GM19397 (cell line): Measurements from ENCODE around the gene PXN.

Experiments used
- ATAC-seq: cut with Tn5 transposase; IDR thresholded peaks from one replicate; pipeline ENCODE4 v1.9.1; 2021; ENCODE audit warnings: mild to moderate bottlenecking, moderate library complexity; ENCODE audit not compliant: unreplicated experiment

Gene PXN

DNA sequence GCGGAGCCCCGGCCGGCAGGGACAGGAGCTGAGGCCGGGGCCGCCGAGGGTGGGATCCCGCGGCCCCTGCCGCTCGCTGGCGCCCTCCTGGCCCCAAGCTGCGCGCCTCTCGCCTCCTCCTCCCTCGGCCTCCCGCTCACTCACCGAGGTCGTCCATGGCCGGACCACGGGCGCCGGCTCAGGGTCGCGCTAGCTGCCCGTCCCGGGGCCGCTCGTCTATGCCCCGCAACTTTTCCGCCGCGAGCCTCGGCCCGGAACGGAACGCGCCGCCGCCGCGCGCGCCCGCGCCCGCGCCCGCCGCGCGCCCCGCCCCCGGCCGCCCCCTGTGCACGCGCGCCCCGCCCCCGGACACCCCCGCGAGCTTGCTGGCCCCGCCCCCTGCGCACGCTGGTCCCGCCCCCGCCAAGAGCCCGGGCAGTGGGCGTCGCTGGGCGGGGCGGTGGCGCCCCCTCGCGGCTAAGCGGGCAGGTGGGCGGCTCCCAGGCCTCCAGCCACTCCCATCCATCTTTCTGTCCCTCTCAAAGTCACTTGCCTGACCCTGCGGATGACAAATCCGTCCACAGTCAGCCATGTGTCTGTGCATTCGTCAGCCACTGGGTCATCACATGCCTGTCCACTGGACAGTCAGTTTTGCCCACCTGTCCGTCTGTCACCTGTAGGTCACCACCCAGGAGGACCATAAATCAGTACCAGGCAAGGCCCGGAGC, at the start of gene PXN:
Gene PXN, minus strand, starts transcription at position 258 of the 707 bp plus-strand sequence. Its CDS starts 101 bp downstream, at position 157.
- ATAC-seq = peak; percentile 72

DNA sequence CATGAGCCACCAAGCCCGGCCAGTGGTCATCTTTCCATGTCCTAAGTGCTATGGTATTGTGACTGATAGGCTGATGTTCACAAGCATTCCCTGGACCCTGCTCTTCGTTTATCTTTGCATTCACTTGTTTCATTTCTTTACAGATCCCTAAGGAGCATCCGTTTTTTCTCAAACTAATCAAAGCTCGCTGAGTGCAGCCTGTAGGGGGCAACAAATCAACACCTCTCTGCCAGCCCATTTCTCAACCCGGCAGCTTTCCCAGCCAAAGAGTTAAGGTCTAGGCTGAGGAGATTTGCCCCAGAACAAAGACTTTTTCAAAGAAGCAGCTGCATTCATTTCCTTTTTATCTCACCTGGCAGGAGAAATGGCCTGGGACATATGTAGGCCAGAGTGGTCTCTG, 48.7 kb upstream of the PXN start:
- ATAC-seq = no peak

DNA sequence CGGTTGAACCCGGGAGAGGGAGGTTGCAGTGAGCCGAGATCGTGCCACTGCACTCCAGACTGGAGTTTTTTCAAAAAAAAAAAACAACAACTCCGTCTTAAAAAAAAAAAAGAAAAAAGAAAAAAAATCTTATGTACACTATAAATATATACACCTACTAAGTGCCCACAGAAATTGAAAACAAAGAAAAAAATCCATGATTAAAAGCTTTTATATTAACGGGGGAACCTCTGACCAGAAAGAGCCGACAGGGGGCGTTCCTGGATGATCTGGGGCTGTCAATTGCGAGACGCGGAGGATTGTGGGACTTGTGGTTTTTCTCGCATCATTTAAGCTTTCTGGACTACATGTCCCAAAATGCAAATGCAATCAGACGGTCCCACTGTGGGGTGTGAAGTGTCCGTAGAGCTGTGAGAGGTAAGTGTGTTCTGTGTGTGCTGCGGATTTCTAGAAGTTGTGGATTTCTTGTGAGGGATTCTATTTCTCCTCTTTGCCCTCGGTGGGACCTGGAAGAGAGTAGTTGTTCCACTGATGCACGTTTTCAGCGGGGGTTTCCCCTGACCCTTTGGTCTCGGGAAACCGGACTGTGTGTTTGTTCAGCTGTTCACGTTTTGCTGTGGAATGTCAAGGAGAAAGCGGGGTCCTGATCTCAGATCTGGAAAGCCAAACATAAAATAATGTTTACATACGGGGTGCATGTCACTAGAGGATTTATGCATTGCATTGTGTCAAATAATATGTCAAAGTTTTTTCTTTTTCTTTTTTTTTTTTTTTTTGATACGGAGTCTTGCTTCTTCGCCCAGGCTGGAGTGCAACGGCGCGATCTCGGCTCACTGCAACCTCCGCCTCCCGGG, 36.7 kb upstream of the PXN start, which contains the start of gene SIRT4:
Gene SIRT4, plus strand, starts transcription at position 360 of the 854 bp plus-strand sequence. CDS start 1,241 bp downstream, outside the sequence.
- ATAC-seq = peak; percentile 95

DNA sequence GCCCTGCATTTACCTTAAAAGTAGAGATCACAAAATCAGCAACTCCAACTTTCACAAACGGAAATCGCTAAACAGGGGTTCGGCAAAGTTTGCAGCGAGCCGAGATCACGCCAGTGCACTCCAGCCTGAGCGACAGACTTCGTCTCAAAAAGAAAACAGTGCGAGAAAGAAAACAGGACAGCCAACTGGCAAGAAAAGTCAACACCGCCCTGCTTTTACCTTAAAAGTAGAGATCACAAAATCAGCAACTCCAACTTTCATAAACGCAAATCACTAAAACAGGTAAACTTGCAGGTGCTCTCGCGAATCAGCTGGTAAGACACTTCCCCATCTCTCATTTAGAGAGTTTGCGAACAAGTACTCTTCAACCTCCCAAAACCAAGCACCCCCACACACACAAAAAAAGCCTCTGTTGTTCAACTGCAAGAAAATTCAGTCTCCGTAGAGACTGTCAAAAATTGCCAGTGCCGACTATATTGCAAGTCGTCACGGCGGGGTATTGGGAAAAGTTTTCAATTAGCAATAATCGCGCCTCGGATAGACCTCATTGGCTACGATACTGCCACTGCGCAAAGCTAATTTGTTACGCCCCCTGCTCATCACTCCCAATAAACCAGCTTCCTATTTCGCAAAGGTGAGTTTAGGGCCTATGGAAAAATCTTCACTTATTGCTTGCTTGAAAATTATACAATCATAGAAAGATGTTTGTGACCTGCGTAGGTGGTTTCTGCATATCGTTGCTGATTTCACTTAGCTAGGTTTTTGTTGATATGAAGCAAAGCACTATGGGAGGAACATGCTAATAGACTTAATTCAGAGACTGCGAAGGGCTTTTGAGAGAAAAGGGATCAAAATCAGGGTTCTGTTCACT, 27.4 kb upstream of the PXN start, which contains the start of gene RNU4-1:
Gene RNU4-1, minus strand, starts transcription at position 577 of the 871 bp plus-strand sequence.
- peak; percentile 44 for ATAC-seq

DNA sequence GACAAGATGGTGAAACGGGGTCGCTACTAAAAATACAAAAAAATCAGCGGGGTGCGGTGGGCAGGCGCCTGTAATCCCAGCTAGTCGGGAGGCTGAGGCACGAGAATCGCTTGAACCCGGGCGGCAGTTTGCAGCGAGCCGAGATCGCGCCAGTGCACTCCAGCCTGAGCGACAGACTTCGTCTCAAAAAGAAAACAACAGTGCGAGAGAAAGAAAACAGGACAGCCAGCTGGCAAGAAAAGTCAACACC, 26.8 kb upstream of the PXN start:
- peak; percentile 5 for ATAC-seq

DNA sequence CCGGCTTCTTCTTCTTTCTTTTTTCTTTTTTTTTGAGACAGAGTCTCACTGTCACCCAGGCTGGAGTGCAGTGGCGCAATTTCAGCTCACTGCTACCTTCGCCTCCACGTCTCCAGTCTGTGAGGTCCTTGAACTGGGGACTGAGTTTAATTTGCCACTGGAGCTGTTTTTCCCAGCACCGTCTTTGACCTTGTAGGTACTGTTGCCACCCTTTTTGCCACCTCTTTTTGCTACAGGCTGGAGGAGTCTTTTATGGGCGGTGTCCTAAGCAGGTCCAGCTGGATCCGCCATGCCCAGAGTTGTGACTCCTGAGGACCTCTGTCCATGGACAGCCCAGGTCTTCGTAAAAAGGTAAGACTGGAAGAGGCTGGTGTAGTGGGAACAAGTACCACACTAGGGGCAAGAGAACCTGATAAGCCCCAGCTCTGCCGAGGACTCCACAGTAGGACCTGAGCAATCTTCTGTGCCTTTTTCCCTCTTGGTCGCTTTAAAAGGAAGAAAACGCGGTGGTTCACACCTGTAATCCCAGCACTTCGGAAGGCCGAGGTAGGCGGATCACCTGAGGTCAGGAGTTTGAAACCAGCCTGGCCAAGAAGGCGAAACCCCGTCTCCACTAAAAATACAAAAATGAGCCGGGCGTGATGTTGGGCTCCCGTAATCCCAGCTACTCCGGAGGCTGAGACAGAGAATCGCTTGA, 25.2 kb upstream of the PXN start:
- no peak for ATAC-seq

DNA sequence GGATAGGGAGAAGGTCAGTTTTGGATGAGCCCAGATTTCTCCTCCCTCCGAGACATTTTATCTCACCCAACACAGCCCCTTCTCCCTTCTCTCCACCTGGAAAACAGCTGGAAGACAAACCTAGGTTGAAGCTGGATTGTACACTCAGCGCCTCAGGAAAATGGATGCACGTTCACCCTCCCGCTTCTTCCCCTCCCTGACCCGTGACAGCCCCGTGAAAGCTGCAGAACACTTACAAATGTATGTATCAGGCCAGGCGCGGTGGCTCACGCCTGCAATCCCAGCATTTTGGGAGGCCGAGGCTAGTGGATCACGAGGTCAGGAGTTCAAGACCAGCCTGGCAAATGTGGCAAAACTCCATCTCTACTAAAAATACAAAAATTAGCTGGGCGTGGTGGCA, 22.0 kb upstream of the PXN start:
- no peak for ATAC-seq

DNA sequence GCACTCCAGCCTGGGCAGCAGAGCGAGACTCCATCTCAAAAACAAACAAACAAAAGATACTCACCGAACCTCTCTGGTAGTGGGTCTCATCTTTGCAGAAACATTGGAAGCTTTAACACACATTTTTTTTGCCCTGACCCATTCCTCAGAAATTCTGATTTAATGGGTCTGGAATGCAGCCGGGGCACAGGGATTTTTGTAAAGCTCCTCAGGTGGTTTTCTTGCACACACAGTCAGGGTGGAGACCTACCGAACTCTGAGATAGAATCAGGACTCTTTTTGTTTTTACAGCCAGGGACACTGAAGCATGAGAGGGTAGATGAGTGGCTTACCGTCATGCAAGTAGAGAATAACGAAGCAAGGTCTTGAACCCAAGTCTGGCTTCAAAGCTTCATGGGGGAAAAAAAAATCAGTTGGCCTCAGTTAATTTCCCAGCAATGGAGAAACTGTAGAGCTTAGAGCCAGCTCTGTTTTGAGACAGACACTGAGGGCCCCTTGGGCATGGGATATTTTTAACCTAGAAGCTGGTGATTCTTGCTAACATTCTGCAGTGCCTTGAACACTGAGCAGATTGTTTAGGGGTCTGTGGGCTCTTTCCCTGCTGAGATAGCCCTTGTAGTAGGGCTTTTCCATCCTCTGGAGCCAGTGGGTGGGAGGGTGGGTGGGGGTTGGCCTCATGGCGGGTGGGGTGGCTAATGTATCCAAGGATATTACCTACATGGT, 21.4 kb upstream of the PXN start:
- ATAC-seq = no peak

DNA sequence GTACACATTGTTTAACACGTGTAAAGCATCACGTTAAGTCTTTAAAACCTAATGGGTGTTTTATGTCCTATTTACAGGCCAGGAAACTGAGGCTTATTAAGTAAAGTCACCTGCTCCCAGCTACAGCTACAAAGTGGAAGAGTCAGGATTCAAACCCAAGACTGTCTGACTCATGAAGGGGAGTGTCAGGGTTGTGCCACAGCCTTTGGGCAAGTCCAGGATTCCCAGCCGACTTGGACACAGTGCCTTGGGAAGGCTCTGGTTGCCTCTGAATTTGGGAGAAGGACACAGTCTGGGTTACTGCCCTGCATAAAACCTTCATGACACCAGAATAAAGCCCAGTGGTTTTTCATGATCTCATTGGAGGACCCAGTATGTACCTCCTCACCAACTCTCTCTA, 18.9 kb upstream of the PXN start:
- no peak for ATAC-seq

DNA sequence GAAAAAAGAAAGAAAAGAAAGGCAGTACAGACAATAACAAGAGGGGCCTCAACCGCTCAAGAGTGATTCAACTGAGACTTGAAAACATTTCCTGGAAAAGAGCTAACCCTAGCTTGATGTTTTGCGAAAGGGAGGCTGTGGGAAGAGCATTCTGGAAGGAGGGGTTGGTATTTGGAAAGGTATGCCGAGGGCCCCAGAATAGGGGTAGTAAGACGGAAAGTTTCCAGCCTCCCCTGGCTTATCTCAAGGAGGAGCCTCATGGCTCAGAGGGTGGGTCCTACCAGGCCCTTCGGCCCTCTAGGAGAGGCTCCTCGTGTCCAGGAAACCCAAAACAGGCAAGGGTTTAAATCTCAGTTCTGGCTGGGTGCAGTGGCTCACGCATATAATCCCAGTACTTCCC, 17.8 kb upstream of the PXN start:
- no peak for ATAC-seq

DNA sequence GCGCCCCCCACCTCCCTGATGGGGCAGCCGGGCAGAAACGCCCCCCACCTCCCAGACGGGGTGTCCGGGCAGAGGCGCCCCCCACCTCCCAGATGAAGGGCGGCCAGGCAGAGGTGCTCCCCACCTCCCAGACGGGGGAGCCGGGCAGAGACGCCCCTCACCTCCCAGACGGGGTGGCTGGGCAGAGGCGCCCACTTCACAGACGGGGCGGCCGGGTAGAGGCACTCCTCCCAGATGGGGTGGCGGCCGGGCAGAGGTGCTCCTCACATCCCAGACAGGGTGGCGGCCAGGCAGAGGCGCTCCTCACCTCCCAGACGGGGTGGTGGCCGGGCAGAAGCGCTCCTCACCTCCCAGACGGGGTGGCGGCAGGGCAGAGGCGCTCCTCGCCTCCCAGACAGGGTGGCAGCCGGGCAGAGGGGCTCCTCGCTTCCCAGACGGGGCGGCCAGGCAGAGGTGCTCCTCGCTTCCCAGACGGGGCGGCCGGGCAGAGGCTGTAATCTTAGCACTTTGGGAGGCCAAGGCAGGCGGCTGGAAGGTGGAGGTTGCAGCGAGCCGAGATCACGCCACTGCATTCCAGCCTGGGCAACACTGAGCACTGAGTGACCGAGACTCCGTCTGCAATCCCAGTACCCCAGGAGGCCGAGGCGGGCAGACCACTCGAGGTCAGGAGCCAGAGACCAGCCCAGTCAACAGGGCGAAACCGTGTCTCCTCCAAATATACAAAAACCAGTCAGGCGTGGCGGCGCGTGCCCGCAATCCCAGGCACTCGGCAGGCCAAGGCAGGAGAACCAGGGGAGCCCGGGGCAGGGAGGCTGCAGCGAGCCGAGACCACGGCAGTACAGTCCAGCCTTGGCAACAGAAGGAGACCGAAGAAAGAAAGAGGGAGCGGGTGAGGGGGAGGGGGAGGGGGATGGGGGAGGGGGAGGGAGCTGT, 12.9 kb upstream of the PXN start:
- no peak for ATAC-seq

DNA sequence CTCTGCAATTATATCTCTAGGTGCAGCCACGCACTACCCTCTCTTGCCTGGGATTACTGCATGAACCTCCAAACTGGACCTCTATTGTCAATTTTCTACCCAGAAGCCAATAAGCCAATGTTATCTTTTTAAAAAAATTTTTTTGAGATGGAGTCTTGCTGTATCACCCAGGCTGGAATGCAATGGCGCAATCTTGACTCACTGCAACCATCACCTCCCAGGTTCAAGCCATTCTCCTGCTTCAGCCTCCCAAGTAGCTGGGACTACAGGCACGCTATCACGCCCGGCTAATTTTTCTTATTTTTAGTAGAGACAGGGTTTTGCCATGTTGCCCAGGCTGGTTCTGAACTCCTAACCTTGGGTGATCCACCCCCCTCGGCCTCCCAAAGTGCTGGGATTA, 11.2 kb upstream of the PXN start:
- no peak for ATAC-seq

DNA sequence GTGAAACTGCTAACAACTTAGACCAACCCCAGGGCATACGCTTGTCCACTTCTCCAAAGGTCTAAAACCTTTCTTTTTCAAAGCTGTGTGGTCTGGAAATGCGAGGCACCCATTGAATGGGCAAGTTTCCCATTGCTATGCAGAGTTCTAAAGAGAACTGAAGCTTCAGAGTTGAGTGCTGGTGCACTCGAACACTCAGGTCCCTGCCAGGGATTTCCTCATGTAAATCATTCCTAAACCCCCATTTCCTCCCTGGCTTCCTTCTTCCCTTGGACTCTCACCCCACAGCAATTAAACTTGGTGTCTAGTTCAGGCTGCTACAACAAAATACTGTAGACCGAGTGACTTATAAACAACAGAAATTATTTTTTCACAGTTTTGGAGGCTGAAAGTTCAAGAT, 2.2 kb upstream of the PXN start:
- ATAC-seq = no peak

DNA sequence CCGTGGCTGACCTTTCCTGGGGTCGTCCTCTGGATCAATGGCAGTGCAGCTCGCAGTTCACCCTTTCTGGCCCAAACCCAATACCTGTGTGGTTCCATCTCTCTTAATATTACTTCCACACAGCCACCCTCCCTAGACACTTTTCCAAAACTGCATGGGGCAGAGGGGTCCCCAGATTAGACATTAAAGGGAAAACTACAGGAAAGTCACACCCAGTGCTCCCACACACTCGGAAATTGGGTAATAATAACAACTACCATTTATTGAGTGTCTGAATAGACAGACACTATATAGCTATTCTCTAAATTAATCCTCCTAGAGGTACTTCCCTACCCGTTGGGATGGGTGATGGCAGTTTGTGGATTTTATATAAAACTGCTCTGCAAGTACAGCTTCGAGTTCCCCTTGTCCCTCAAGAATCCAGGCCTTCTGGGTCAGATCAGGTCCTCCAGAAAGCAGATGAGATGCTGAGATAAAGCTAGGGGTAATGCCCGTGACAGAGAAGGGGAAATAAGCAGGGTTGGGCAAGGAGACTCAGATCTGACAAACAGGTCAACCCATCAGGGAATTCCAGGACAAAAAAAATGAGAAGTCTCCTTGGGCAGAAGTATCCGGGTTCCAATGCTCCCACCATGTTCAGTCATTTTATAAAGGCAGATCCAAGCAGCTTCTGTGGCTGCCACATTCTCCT, 795 bp upstream of the PXN start:
- no peak for ATAC-seq

DNA sequence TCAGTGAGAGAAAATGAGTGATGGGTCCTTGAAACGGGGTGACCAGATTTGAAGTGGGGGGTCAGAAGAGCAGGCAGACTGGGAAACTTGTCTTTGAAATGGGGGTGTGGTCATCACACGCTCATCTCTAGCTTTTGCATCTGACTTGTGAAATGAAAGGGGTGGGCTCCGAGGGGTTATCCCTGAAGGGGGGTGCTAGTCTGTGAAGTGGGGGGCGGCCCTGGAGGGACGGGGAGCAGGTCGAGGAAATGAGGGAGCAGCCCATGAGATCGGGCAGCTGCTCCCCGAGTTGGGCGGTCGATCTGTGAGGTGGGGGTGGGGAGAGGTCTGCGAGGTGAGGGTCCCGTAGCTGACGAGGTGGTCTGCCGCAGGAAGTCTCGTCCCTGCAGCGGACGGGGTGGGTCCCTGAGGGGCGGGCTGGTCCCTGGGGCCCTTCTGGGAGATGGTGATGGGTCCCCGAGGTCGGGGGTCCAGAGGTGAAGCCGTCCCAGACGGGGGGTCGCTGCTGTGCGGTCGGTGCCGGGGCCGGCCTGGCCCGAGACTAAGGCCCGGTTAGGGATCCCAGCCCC, 542 bp downstream of the PXN start:
- ATAC-seq = no peak

DNA sequence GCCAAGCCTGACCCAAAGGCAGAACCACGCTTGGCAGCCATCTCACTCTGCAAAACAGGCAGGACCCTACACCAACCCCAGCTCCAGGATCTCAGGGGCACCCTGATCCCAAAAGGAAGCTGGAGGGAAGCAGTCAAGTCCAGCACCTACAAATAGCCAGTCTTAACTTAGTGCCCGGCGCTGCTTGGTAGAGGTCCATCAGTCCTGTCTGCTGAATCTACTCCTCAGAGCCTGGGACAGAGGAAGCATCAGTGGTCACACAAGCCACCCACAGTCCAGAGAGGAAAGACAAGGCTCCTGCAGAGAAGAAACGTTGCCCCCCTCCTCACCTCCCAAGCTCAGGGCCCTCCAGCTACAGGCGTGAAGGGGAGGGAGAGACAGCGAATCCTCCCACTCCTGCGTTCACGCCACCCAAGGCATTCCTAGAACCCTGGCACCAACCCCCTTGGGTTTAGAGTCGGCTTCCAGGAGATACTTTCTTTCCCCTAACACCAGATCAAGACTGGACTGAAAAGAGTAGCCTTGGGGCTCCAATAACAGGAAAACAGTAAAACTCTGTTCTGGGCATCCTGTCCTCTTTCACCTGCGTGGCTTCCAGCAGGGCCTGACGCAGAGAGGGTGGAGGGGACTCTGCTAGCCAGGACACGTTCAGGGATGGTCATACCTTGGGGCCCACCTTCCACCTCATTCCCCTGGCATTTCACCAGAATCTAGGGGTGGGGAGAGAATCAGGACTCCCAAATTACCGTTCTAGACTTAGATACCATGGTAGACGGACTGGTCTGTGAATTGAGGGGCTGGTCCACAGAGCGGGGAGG, 1.2 kb downstream of the PXN start:
- no peak for ATAC-seq

DNA sequence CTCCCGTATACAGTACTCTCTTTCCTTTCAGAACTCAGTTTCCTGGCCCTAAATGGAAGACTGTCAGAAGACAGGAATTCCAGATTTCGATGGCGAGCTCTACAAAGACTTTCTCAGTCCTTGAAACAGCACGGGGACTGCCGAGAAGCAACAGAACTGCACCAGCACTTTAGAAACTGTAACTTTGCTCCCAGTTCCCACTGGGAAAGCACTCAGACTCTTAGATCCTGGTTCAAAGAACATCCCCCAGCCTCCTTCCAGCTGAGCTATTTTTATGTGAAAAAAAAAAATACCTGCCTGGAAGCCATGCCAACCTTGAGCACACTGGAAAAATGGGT, 1.8 kb downstream of the PXN start:
- no peak for ATAC-seq
